SK-N-SH (cell line): ENCODE results near the gene RAD17.

ENCODE experiments used
- CTCF ChIP-seq: fragments of 200-600 bp; sonication (generic); IDR thresholded peaks from 2 replicates; pipeline ENCODE4 v1.6.1; 2017; ENCODE audit warnings: antibody characterized with exemption, mild to moderate bottlenecking, moderate library complexity
- ELF1 ChIP-seq: IDR thresholded peaks from 2 replicates; pipeline ENCODE4 v1.4.0; 2012
- EP300 ChIP-seq, 2 experiments: IDR thresholded peaks; 2 replicates each; pipeline versions ENCODE4 v1.4.0 to v1.6.1; 2012; ENCODE audit warnings: borderline replicate concordance in 1 of 2, low read depth in 1 of 2, low read length in 1 of 2
- EZH2phosphoT487 ChIP-seq: fragments of 200-600 bp; sonication (generic); IDR thresholded peaks from 2 replicates; pipeline ENCODE4 v1.6.1; 2017; ENCODE audit warnings: low read depth, mixed run types, mild to moderate bottlenecking, antibody characterized with exemption, moderate library complexity, borderline replicate concordance
- FOXM1 ChIP-seq: IDR thresholded peaks from 2 replicates; pipeline ENCODE4 v1.4.0; 2012; ENCODE audit warnings: low read depth, mild to moderate bottlenecking
- MAX ChIP-seq: IDR thresholded peaks from 2 replicates; pipeline ENCODE4 v1.4.0; 2012; ENCODE audit warnings: low read depth
- MXI1 ChIP-seq: IDR thresholded peaks from 2 replicates; pipeline ENCODE4 v1.6.1; 2012; ENCODE audit warnings: mild to moderate bottlenecking, low read depth, low read length, improper control_type of control experiment
- POLR2AphosphoS5 ChIP-seq: IDR thresholded peaks from 2 replicates; pipeline ENCODE4 v1.6.1; 2012; ENCODE audit warnings: low read depth, low read length
- RAD21 ChIP-seq: IDR thresholded peaks from 2 replicates; pipeline ENCODE4 v1.6.1; 2012; ENCODE audit warnings: mild to moderate bottlenecking, low read length
- REST ChIP-seq: IDR thresholded peaks from 2 replicates; pipeline ENCODE4 v1.6.1; 2012; ENCODE audit warnings: mild to moderate bottlenecking, low read depth, low read length, moderate library complexity
- SIN3A ChIP-seq: IDR thresholded peaks from 2 replicates; pipeline ENCODE4 v1.6.1; 2012; ENCODE audit warnings: low read depth, mild to moderate bottlenecking, low read length, moderate library complexity, borderline replicate concordance
- SMC3 ChIP-seq: IDR thresholded peaks from 2 replicates; pipeline ENCODE4 v1.6.1; 2012; ENCODE audit warnings: low read depth, low read length, improper control_type of control experiment
- TEAD4 ChIP-seq: IDR thresholded peaks from 2 replicates; pipeline ENCODE4 v1.4.0; 2012; ENCODE audit warnings: mild to moderate bottlenecking, borderline replicate concordance; ENCODE audit not compliant: insufficient read depth
- USF2 ChIP-seq: fragments of 150-350 bp; IDR thresholded peaks from 2 replicates; pipeline ENCODE4 v1.6.1; 2017; ENCODE audit warnings: antibody characterized with exemption, low read length, low read depth, borderline replicate concordance

DNA sequence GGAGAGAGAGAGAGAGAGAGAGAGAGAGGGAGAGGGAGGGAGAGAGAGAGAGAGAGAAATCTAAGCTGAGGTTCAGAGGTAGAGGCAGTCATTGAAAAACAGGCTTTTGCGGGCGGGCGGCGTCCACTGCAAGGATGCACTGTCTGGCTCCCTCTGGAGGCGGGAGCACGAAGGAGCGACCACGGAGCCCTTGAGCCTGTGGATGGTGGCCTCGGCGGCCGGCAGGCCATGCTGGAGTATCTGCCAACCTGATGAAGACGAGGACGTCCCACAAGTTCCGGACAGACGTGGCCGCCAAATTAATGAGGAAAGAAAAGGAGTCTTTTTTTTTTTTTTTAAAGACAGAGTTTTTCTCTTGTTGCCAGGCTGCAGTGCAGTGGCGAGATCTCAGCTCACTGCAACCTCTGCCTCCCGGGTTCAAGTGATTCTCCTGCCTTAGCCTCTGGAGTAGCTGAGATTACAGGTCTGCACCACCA is 34.8 kb upstream of the RAD17 start:
- TF ChIP-seq SIN3A (no peak), USF2 (no peak), FOXM1 (no peak), EZH2phosphoT487 (no peak), MXI1 (no peak), POLR2AphosphoS5 (no peak), EP300 (IDR thresholded peaks at IDR 0.05; ENCODE audit: borderline replicate concordance in 1 of 2, low read depth in 1 of 2, low read length in 1 of 2) (no peak), ELF1 (no peak), CTCF (peak; percentile 82), SMC3 (peak; percentile 82), RAD21 (peak; percentile 79), TEAD4 (no peak), REST (no peak), MAX (peak; percentile 51; the same call in 1 of the 2 replicates)
